ENCODE data around the gene NPLOC4. TPM values are rescaled to one million over a fixed set of nuclear protein-coding genes. Genes with fewer than 3 reads are reported as not detected.

NPLOC4 gene
- total and polyA plus RNA-seq, 2 of the 13 experiments (the other 11 are each of a cell fraction or from before 2014, with no cell fraction given) = 57.0 to 97.0 TPM

GRCh38 chr17:81648707-81649085, 11.8 kb upstream of the NPLOC4 start:
- TF ChIP-seq ZNF275 (CRISPR knock-in tag; IDR thresholded peaks at IDR 0.05; ENCODE audit: borderline replicate concordance) (no peak), FOXK2 (IDR thresholded peaks at IDR 0.05) (no peak), STAT5B (CRISPR knock-in tag; IDR thresholded peaks at IDR 0.05) (no peak)
- FAIRE-seq (no peak), ATAC-seq (no peak), DNase-seq (ENCODE audit: low spot score) (no peak)
- H3K9ac ChIP-seq (ENCODE audit: insufficient read depth, low read depth, low read length) = no peak overlapping the region
- 0 out of 5 replicates have a peak, but pooled peaks cover 0 to 7% of the 10 kb centered on the region in 2 experiments for H3K27me3 ChIP-seq (ENCODE audit: control insufficient read depth in 1 of 2, insufficient read depth in 2 of 2, low read length in 2 of 2)
- 82% methylated on average over 13 of the region's 14 CpGs for WGBS (ENCODE audit: low lambda C conversion rate)
- no peaks in the 10 kb centered on the region for H4K20me1 ChIP-seq (ENCODE audit: insufficient read depth, low read length)
- peaks cover 28% of the 10 kb centered on the region for H3K4me1 ChIP-seq (ENCODE audit: insufficient read depth, low read length)
- ChIA-PET CTCF (ENCODE audit: low intra/inter-chr PET ratio, low total read pairs) (no interaction called here), POLR2A (no interaction called here)
- no peaks in the 10 kb centered on the region for H3K36me3 ChIP-seq (replicated peaks in 1 of 2; ENCODE audit: control insufficient read depth in 1 of 2, insufficient read depth in 2 of 2, low read length in 2 of 2)
- peaks cover 6% of the 10 kb centered on the region; the same call in 1 of the 2 replicates for H3K9me3 ChIP-seq (ENCODE audit: low read length)
- H2AFZ ChIP-seq (ENCODE audit: low read length) = no peak overlapping the region
- H3K27ac ChIP-seq (ENCODE audit: extremely low read length, insufficient read depth, low read length) = no peak overlapping the region
- H3K4me3 ChIP-seq (replicated peaks in 1 of 3; ENCODE audit: insufficient read depth in 1 of 3, low read depth in 2 of 3, low read length in 3 of 3) = no peak overlapping the region
- H3K4me2 ChIP-seq (ENCODE audit: low read depth, low read length) = no peak overlapping the region
- intact Hi-C loops (cut with micrococcal nuclease; ENCODE audit: unreplicated experiment) (no loop called here), in situ Hi-C loops (cut with HindIII; ENCODE audit: extremely low pct_ligation_motif_present, low pct_unique_long_range_greater_than_20kb) (no loop called here)
- BruUV-seq (replicated peaks) = no TSS peak
- no peaks in the 10 kb centered on the region for H3K79me2 ChIP-seq (ENCODE audit: insufficient read depth, low read length)

GRCh38 chr17:81648013-81648706, 11.2 kb upstream of the NPLOC4 start:
- no peaks in the 10 kb centered on the region for H3K79me2 ChIP-seq (ENCODE audit: insufficient read depth, low read length)
- no peak overlapping the region for H2AFZ ChIP-seq (ENCODE audit: low read length)
- no peak overlapping the region for H3K4me3 ChIP-seq (replicated peaks in 1 of 3; ENCODE audit: insufficient read depth in 1 of 3, low read depth in 2 of 3, low read length in 3 of 3)
- 90% methylated on average over 74 of the region's 78 CpGs for whole genome bisulfite sequencing (ENCODE audit: low lambda C conversion rate)
- FAIRE-seq (no peak), ATAC-seq (no peak), DNase-seq (ENCODE audit: low spot score) (no peak)
- H3K9me3 ChIP-seq (ENCODE audit: low read length) = peaks cover 6% of the 10 kb centered on the region; the same call in 1 of the 2 replicates
- ChIA-PET POLR2A (interaction anchor here (1.2 kb wide), 1 partner anchor 12 kb away, joined by 4 read pairs; the partner anchor contains the start of gene NPLOC4), CTCF (ENCODE audit: low intra/inter-chr PET ratio, low total read pairs) (no interaction called here)
- intact Hi-C loops (cut with micrococcal nuclease; ENCODE audit: unreplicated experiment) (no loop called here), in situ Hi-C loops (cut with HindIII; ENCODE audit: extremely low pct_ligation_motif_present, low pct_unique_long_range_greater_than_20kb) (no loop called here)
- H3K36me3 ChIP-seq (replicated peaks in 1 of 2; ENCODE audit: control insufficient read depth in 1 of 2, insufficient read depth in 2 of 2, low read length in 2 of 2) = no peaks in the 10 kb centered on the region
- no peaks in the 10 kb centered on the region for H4K20me1 ChIP-seq (ENCODE audit: insufficient read depth, low read length)
- H3K27me3 ChIP-seq (ENCODE audit: control insufficient read depth in 1 of 2, insufficient read depth in 2 of 2, low read length in 2 of 2) = 0 out of 5 replicates have a peak, but pooled peaks cover 0 to 7% of the 10 kb centered on the region in 2 experiments
- H3K9ac ChIP-seq (ENCODE audit: insufficient read depth, low read depth, low read length) = no peak overlapping the region
- H3K4me1 ChIP-seq (ENCODE audit: insufficient read depth, low read length) = peaks cover 23% of the 10 kb centered on the region
- no peak overlapping the region for H3K4me2 ChIP-seq (ENCODE audit: low read depth, low read length)
- H3K27ac ChIP-seq (ENCODE audit: extremely low read length, insufficient read depth, low read length) = no peak overlapping the region
- no peak for TF ChIP-seq ZEB1 (IDR thresholded peaks at IDR 0.05; ENCODE audit: insufficient replicate concordance, low read depth)
- no peak for TF ChIP-seq AHDC1 (CRISPR knock-in tag; IDR thresholded peaks at IDR 0.05; ENCODE audit: borderline replicate concordance)
- no peak for TF ChIP-seq MEIS1 (CRISPR knock-in tag; IDR thresholded peaks at IDR 0.05; ENCODE audit: borderline replicate concordance)
- BruUV-seq (replicated peaks) = no TSS peak

All from HepG2 (cell line).